ENCODE results near the gene STRAP.
A peak's percentile ranks its signal among the peaks of the same experiment; 100 is the strongest.
"Not testable (repeated sequence)": the region's sequence is repeated elsewhere in the genome, so short reads cannot be mapped to it uniquely, and the experiment has no call there.

STRAP gene

GRCh38 chr12:15856097-15856982 is 25.8 kb upstream of the STRAP start:
- Histone ChIP-seq H3K9me3 (ENCODE audit: control insufficient read depth, insufficient read depth, low read length) (no peaks in the 10 kb centered on the region), H3K36me3 (ENCODE audit: insufficient read depth, low read length) (no peaks in the 10 kb centered on the region), H3K4me1 (ENCODE audit: insufficient read depth, low read length) (no peaks in the 10 kb centered on the region; the same call in 1 of the 2 replicates), H3K9ac (ENCODE audit: low read depth, low read length) (no peak overlapping the region)

GRCh38 chr12:15858353-15858752 is 23.8 kb upstream of the STRAP start:
- H3K9ac ChIP-seq (ENCODE audit: low read depth, low read length) = no peak overlapping the region
- no peaks in the 10 kb centered on the region for H3K9me3 ChIP-seq (ENCODE audit: control insufficient read depth, insufficient read depth, low read length)
- no peaks in the 10 kb centered on the region for H3K36me3 ChIP-seq (ENCODE audit: insufficient read depth, low read length)
- peaks cover 6% of the 10 kb centered on the region; the same call in 1 of the 2 replicates for H3K4me1 ChIP-seq (ENCODE audit: insufficient read depth, low read length)

- Histone ChIP-seq H3K36me3 (ENCODE audit: insufficient read depth, low read length) (no peaks in the 10 kb centered on the region), H3K9ac (ENCODE audit: low read depth, low read length) (no peak overlapping the region), H3K9me3 (ENCODE audit: control insufficient read depth, insufficient read depth, low read length) (no peaks in the 10 kb centered on the region), H3K4me1 (ENCODE audit: insufficient read depth, low read length) (peaks cover 6% of the 10 kb centered on the region; the same call in 1 of the 2 replicates)
Measured at GRCh38 chr12:15859116-15859515, 23.1 kb upstream of the STRAP start.

- H3K9me3 ChIP-seq (ENCODE audit: control insufficient read depth, insufficient read depth, low read length) = no peaks in the 10 kb centered on the region
- peaks cover 9% of the 10 kb centered on the region; the same call in 1 of the 2 replicates for H3K4me1 ChIP-seq (ENCODE audit: insufficient read depth, low read length)
- H3K36me3 ChIP-seq (ENCODE audit: insufficient read depth, low read length) = no peaks in the 10 kb centered on the region
- H3K9ac ChIP-seq (ENCODE audit: low read depth, low read length) = no peak overlapping the region
Measured at GRCh38 chr12:15861404-15861803, 20.8 kb upstream of the STRAP start.

- no peaks in the 10 kb centered on the region for H3K9me3 ChIP-seq (ENCODE audit: control insufficient read depth, insufficient read depth, low read length)
- no peaks in the 10 kb centered on the region for H3K36me3 ChIP-seq (ENCODE audit: insufficient read depth, low read length)
- H3K9ac ChIP-seq (ENCODE audit: low read depth, low read length) = no peak overlapping the region
- peaks cover 9% of the 10 kb centered on the region; the same call in 1 of the 2 replicates for H3K4me1 ChIP-seq (ENCODE audit: insufficient read depth, low read length)
Measured at GRCh38 chr12:15862840-15863239, 19.3 kb upstream of the STRAP start.

- no peaks in the 10 kb centered on the region for H3K36me3 ChIP-seq (ENCODE audit: insufficient read depth, low read length)
Measured at GRCh38 chr12:15863372-15863771, 18.8 kb upstream of the STRAP start.

GRCh38 chr12:15863984-15864383 is 18.2 kb upstream of the STRAP start:
- no peaks in the 10 kb centered on the region for H3K36me3 ChIP-seq (ENCODE audit: insufficient read depth, low read length)
- no peak overlapping the region for H3K9ac ChIP-seq (ENCODE audit: low read depth, low read length)
- no peaks in the 10 kb centered on the region for H3K9me3 ChIP-seq (ENCODE audit: control insufficient read depth, insufficient read depth, low read length)
- H3K4me1 ChIP-seq (ENCODE audit: insufficient read depth, low read length) = peaks cover 9% of the 10 kb centered on the region; the same call in 1 of the 2 replicates

More at GRCh38 chr12:15863372-15863771, 18.8 kb upstream of the STRAP start:
- Histone ChIP-seq H3K4me1 (ENCODE audit: insufficient read depth, low read length) (peaks cover 9% of the 10 kb centered on the region; the same call in 1 of the 2 replicates), H3K9ac (ENCODE audit: low read depth, low read length) (no peak overlapping the region), H3K9me3 (ENCODE audit: control insufficient read depth, insufficient read depth, low read length) (no peaks in the 10 kb centered on the region)

- H3K9me3 ChIP-seq (ENCODE audit: control insufficient read depth, insufficient read depth, low read length) = no peaks in the 10 kb centered on the region
- peaks cover 5% of the 10 kb centered on the region; the same call in 1 of the 2 replicates for H3K4me1 ChIP-seq (ENCODE audit: insufficient read depth, low read length)
- H3K36me3 ChIP-seq (ENCODE audit: insufficient read depth, low read length) = no peaks in the 10 kb centered on the region
- no peak overlapping the region for H3K9ac ChIP-seq (ENCODE audit: low read depth, low read length)
Measured at GRCh38 chr12:15868186-15868585, 14.0 kb upstream of the STRAP start.

- Histone ChIP-seq H3K9me3 (ENCODE audit: control insufficient read depth, insufficient read depth, low read length) (no peaks in the 10 kb centered on the region; the same call in 1 of the 2 replicates), H3K36me3 (ENCODE audit: insufficient read depth, low read length) (no peaks in the 10 kb centered on the region), H3K4me1 (ENCODE audit: insufficient read depth, low read length) (no peaks in the 10 kb centered on the region), H3K9ac (ENCODE audit: low read depth, low read length) (no peak overlapping the region)
Measured at GRCh38 chr12:15873556-15873955, 8.6 kb upstream of the STRAP start.

GRCh38 chr12:15874556-15875145 is 7.5 kb upstream of the STRAP start:
- not testable (repeated sequence) for H3K4me1 ChIP-seq (ENCODE audit: insufficient read depth, low read length); H3K9ac ChIP-seq (ENCODE audit: low read depth, low read length); H3K36me3 ChIP-seq (ENCODE audit: insufficient read depth, low read length); H3K9me3 ChIP-seq (ENCODE audit: control insufficient read depth, insufficient read depth, low read length)

- Histone ChIP-seq H3K36me3 (ENCODE audit: insufficient read depth, low read length) (no peaks in the 10 kb centered on the region), H3K9ac (ENCODE audit: low read depth, low read length) (no peak overlapping the region), H3K9me3 (ENCODE audit: control insufficient read depth, insufficient read depth, low read length) (no peaks in the 10 kb centered on the region; the same call in 1 of the 2 replicates), H3K4me1 (ENCODE audit: insufficient read depth, low read length) (no peaks in the 10 kb centered on the region)
Measured at GRCh38 chr12:15875863-15876262, 6.3 kb upstream of the STRAP start.

GRCh38 chr12:15879413-15879812 is 2.8 kb upstream of the STRAP start:
- Histone ChIP-seq H3K9ac (ENCODE audit: low read depth, low read length) (no peak overlapping the region), H3K36me3 (ENCODE audit: insufficient read depth, low read length) (no peaks in the 10 kb centered on the region), H3K9me3 (ENCODE audit: control insufficient read depth, insufficient read depth, low read length) (no peaks in the 10 kb centered on the region; the same call in 1 of the 2 replicates), H3K4me1 (ENCODE audit: insufficient read depth, low read length) (no peaks in the 10 kb centered on the region; the same call in 1 of the 2 replicates)

- Histone ChIP-seq H3K4me1 (ENCODE audit: insufficient read depth, low read length) (no peaks in the 10 kb centered on the region; the same call in 1 of the 2 replicates), H3K9ac (ENCODE audit: low read depth, low read length) (no peak overlapping the region), H3K36me3 (ENCODE audit: insufficient read depth, low read length) (no peaks in the 10 kb centered on the region), H3K9me3 (ENCODE audit: control insufficient read depth, insufficient read depth, low read length) (no peaks in the 10 kb centered on the region; the same call in 1 of the 2 replicates)
Measured at GRCh38 chr12:15880721-15881120, 1.5 kb upstream of the STRAP start.

GRCh38 chr12:15883536-15883935 is 1.3 kb downstream of the STRAP start:
- Histone ChIP-seq H3K9me3 (ENCODE audit: control insufficient read depth, insufficient read depth, low read length) (no peaks in the 10 kb centered on the region), H3K9ac (ENCODE audit: low read depth, low read length) (peak overlapping the region; percentile 97), H3K36me3 (ENCODE audit: insufficient read depth, low read length) (no peaks in the 10 kb centered on the region; the same call in 1 of the 2 replicates), H3K4me1 (ENCODE audit: insufficient read depth, low read length) (no peaks in the 10 kb centered on the region; the same call in 1 of the 2 replicates)

Measured in ES-I3 (cell line).